ENCODE data around the gene GREM2. TPM values are rescaled to one million over a fixed set of nuclear protein-coding genes. Genes with fewer than 3 reads are reported as not detected.

GREM2 gene
- total and polyA plus RNA-seq, 2 donors (not counting 3 experiments of a cell fraction or from before 2014, with no cell fraction given): not detected

- no peaks in the 10 kb centered on the region for H3K27me3 ChIP-seq (ENCODE audit: control insufficient read depth in 2 of 2, insufficient read depth in 2 of 2, low read length in 2 of 2)
- no peak overlapping the region for H3K4me3 ChIP-seq (replicated peaks in 1 of 3; ENCODE audit: insufficient read depth in 1 of 3, low read depth in 1 of 3, low read length in 3 of 3)
- peaks cover 2% of the 10 kb centered on the region for H3K9me3 ChIP-seq (replicated peaks; ENCODE audit: control insufficient read depth, insufficient read depth, low read length)
- no peaks in the 10 kb centered on the region for H3K79me2 ChIP-seq (ENCODE audit: control insufficient read depth, insufficient read depth, low read length)
- no peaks in the 10 kb centered on the region for H3K4me1 ChIP-seq (ENCODE audit: control insufficient read depth, extremely low read depth, insufficient read depth, low read length)
- ChIA-PET CTCF (no interaction called here), POLR2A (no interaction called here)
- H2AFZ ChIP-seq (ENCODE audit: low read depth, low read length): no peak overlapping the region
- intact Hi-C loops (cut with micrococcal nuclease) (no loop called here), dilution Hi-C loops (cut with MboI; ENCODE audit: extremely low pct_ligation_motif_present, low sequenced_read_pairs) (no loop called here)
- H3K36me3 ChIP-seq (ENCODE audit: control insufficient read depth in 2 of 2, extremely low read depth in 1 of 2, insufficient read depth in 2 of 2, low read length in 2 of 2): no peaks in the 10 kb centered on the region
- FAIRE-seq (no peak), DNase-seq (ENCODE audit: low read depth, low spot score) (no peak)
- TF ChIP-seq EZH2 (IDR thresholded peaks at IDR 0.05; ENCODE audit: borderline replicate concordance, low read depth, low read length, severe bottlenecking): no peak
- TF ChIP-seq MYC (IDR thresholded peaks at IDR 0.05; ENCODE audit: low read depth, low read length): no peak
- no peak for TF ChIP-seq FOS (IDR thresholded peaks at IDR 0.05; ENCODE audit: borderline replicate concordance, insufficient read depth, low read length)
- TF ChIP-seq POLR2A (IDR thresholded peaks at IDR 0.05; ENCODE audit: low read depth, low read length): no peak
- no peak for TF ChIP-seq MAX (IDR thresholded peaks at IDR 0.05; ENCODE audit: insufficient read depth, insufficient read length)
- no peak for TF ChIP-seq JUN (IDR thresholded peaks at IDR 0.05; ENCODE audit: borderline replicate concordance, insufficient read depth, insufficient read length, low read depth)
- TF ChIP-seq POLR2AphosphoS5 (IDR thresholded peaks at IDR 0.05; ENCODE audit: insufficient read depth, low read depth, low read length): no peak
- no peak for TF ChIP-seq GATA2 (IDR thresholded peaks at IDR 0.05; ENCODE audit: insufficient read depth, insufficient read length, low read depth, low read length)
- TF ChIP-seq CTCF (IDR thresholded peaks at IDR 0.05; ENCODE audit: extremely low read depth in 1 of 2, insufficient read depth in 1 of 2, low read depth in 1 of 2, low read length in 2 of 2): no peak
- BruUV-seq (replicated peaks): no TSS peak
- H3K9ac ChIP-seq (replicated peaks; ENCODE audit: extremely low read depth, insufficient read depth, low read length): no peak overlapping the region
- no peaks in the 10 kb centered on the region for H3K9me1 ChIP-seq (replicated peaks; ENCODE audit: control insufficient read depth, extremely low read depth, insufficient read depth, low read length)
- no peaks in the 10 kb centered on the region for H4K20me1 ChIP-seq (replicated peaks; ENCODE audit: control insufficient read depth, extremely low read depth, insufficient read depth, low read length)
- no peak overlapping the region for H3K27ac ChIP-seq (ENCODE audit: insufficient read depth, low read depth, low read length)
- H3K4me2 ChIP-seq (ENCODE audit: insufficient read depth, low read length): no peak overlapping the region
Measured at GRCh38 chr1:240562111-240562590, 49.8 kb downstream of the GREM2 start.
